Lung (tissue), 12 donors: ENCODE measurements around the gene MYLK. TPM values are rescaled to one million over a fixed set of nuclear protein-coding genes. Genes with fewer than 3 reads are reported as not detected.

Experiments
- ATAC-seq: fragments of 200-7000 bp; cut with Tn5 transposase; one replicate; pipeline ENCODE4 v1.9.1; 2020; ENCODE audit warnings: moderate number of reproducible peaks; ENCODE audit not compliant: insufficient read depth, low FRiP score
- DNase-seq, 3 donors: peaks; one replicate each; pipeline ENCODE4 v3.0.0-alpha.2; 2013 to 2017
- H3K27ac ChIP-seq, 2 donors: one replicate each; pipeline ENCODE4 v1.5.1; 2013; ENCODE audit warnings: mild to moderate bottlenecking in 2 of 2, moderate library complexity in 2 of 2, control low read depth in 1 of 2, inconsistent platforms in 1 of 2, low read depth in 1 of 2, low read length in 1 of 2
- H3K27me3 ChIP-seq, 3 donors: one replicate each; pipeline ENCODE4 v1.5.1; 2013; ENCODE audit warnings: low read length in 2 of 3; ENCODE audit not compliant: control insufficient read depth in 3 of 3, insufficient read depth in 3 of 3
- H3K36me3 ChIP-seq, 4 donors: one replicate each; pipeline ENCODE4 v1.5.1; 2013; ENCODE audit warnings: low read length in 4 of 4, mild to moderate bottlenecking in 1 of 4, moderate library complexity in 1 of 4; ENCODE audit not compliant: control insufficient read depth in 4 of 4, insufficient read depth in 4 of 4
- H3K4me1 ChIP-seq, 5 donors: one replicate each; pipeline ENCODE4 v1.5.1; 2013; ENCODE audit warnings: low read length in 5 of 5, mild to moderate bottlenecking in 2 of 5, moderate library complexity in 1 of 5; ENCODE audit not compliant: control insufficient read depth in 5 of 5, insufficient read depth in 5 of 5
- H3K4me3 ChIP-seq: one replicate; pipeline ENCODE4 v1.5.1; 2013; ENCODE audit warnings: mild to moderate bottlenecking, control low read depth, moderate library complexity
- H3K9ac ChIP-seq, 2 donors: one replicate each; pipeline ENCODE4 v1.5.1; 2013; ENCODE audit warnings: low read length in 2 of 2, control low read depth in 1 of 2; ENCODE audit not compliant: insufficient read depth in 1 of 2
- H3K9me3 ChIP-seq, 4 donors: one replicate each; pipeline ENCODE4 v1.5.1; 2013; ENCODE audit warnings: low read length in 3 of 4, mild to moderate bottlenecking in 1 of 4, moderate library complexity in 1 of 4; ENCODE audit not compliant: control insufficient read depth in 4 of 4, insufficient read depth in 3 of 4
- CTCF ChIP-seq: IDR thresholded peaks from 2 replicates; pipeline ENCODE4 v1.5.1; 2012; ENCODE audit warnings: mild to moderate bottlenecking; ENCODE audit errors: control extremely low read depth, extremely low read depth
- WGBS, 2 donors: extraction: QIAGEN DNeasy Blood & Tissue Kit; methylation state at CpG; one replicate each; pipeline ENCODE4 v1.1.7; 2013; 5-methylcytosine and 5-hydroxymethylcytosine counted together
- polyA plus RNA-seq, 2 donors: library from polyadenylated mRNA; stranded (reverse); fragments of 200-250 nt; gene quantifications; one replicate each; pipeline ENCODE4 v1.2.1, GENCODE V29; 2013
- total RNA-seq, 2 donors: library from RNA; depleted of rRNA in 1 of 2; stranded (reverse); fragments of >200 nt in 1 of 2; gene quantifications; one replicate each; pipeline ENCODE4 v1.2.1, GENCODE V29; 2014 to 2021
- donor health status: control.
- donor health status: control.
- donor health status: Bipolar disorder and iron deficiency.
- donor health status: healthy.
- donor health status: DM: yes; HTN: yes; CAD: no.

The MYLK gene
- total and polyA plus RNA-seq, 4 donors: 23.3 to 324 (median 112) TPM

- no peak overlapping the region for H3K9ac ChIP-seq
- peaks cover 0 to 3% (median 1%) of the 10 kb centered on the region in 4 donors for H3K9me3 ChIP-seq
- H3K27me3 ChIP-seq: no peaks in the 10 kb centered on the region
- ATAC-seq (no peak), DNase-seq (no peak)
- 95% methylated on average over 1 of the region's 1 CpG for WGBS, 2 donors
- no peak overlapping the region for H3K27ac ChIP-seq
- H3K36me3 ChIP-seq: peaks cover 0 to 25% (median 11%) of the 10 kb centered on the region in 4 donors
- no peak for TF ChIP-seq CTCF
- peaks cover 0 to 29% (median 20%) of the 10 kb centered on the region in 5 donors for H3K4me1 ChIP-seq
- no peak overlapping the region for H3K4me3 ChIP-seq
Measured at GRCh38 chr3:123819949-123820348, 64.2 kb downstream of the MYLK start.

- Histone ChIP-seq H3K4me3 (no peak overlapping the region), H3K36me3 (peaks cover 0 to 21% (median 9%) of the 10 kb centered on the region in 4 donors), H3K4me1 (peaks cover 0 to 29% (median 20%) of the 10 kb centered on the region in 5 donors), H3K9ac (no peak overlapping the region), H3K27me3 (no peaks in the 10 kb centered on the region), H3K27ac (no peak overlapping the region), H3K9me3 (peaks cover 0 to 3% (median 1%) of the 10 kb centered on the region in 4 donors)
- DNase-seq: no peak
- ATAC-seq: no peak
- no peak for TF ChIP-seq CTCF
- WGBS, 2 donors: 37 to 45% methylated on average over 2 of the region's 2 CpGs
Measured at GRCh38 chr3:123818921-123819429, 65.2 kb downstream of the MYLK start.

- no peak for DNase-seq
- Histone ChIP-seq H3K4me1 (peaks cover 0 to 29% (median 20%) of the 10 kb centered on the region in 5 donors), H3K36me3 (peaks cover 0 to 20% (median 9%) of the 10 kb centered on the region in 4 donors), H3K9me3 (peaks cover 0 to 3% (median under 1%) of the 10 kb centered on the region in 4 donors), H3K4me3 (no peak overlapping the region), H3K27me3 (no peaks in the 10 kb centered on the region), H3K27ac (no peak overlapping the region), H3K9ac (no peak overlapping the region)
- ATAC-seq: no peak
- no peak for TF ChIP-seq CTCF
- WGBS, 2 donors: 72 to 81% methylated on average over 5 of the region's 5 CpGs
Measured at GRCh38 chr3:123818324-123818920, 65.7 kb downstream of the MYLK start.

- no peak overlapping the region for H3K9ac ChIP-seq
- ATAC-seq (no peak), DNase-seq (no peak)
- no peak for TF ChIP-seq CTCF
- H3K9me3 ChIP-seq: peaks cover 0 to 1% (median 0%) of the 10 kb centered on the region in 4 donors
- 92 to 93% methylated on average over 4 of the region's 4 CpGs for whole genome bisulfite sequencing, 2 donors
- H3K4me3 ChIP-seq: no peak overlapping the region
- peak overlapping the region in 1 of 2 donors; percentile 82 for H3K27ac ChIP-seq
- peaks cover 0 to 14% (median 6%) of the 10 kb centered on the region in 4 donors for H3K36me3 ChIP-seq
- H3K27me3 ChIP-seq: no peaks in the 10 kb centered on the region
- peaks cover 0 to 29% (median 20%) of the 10 kb centered on the region in 5 donors for H3K4me1 ChIP-seq
Measured at GRCh38 chr3:123817413-123817812, 66.7 kb downstream of the MYLK start.
